Hepatocyte (in vitro differentiated cells): ENCODE results near the gene RTRAF. TPM values are rescaled to one million over a fixed set of nuclear protein-coding genes. Genes with fewer than 3 reads are reported as not detected.
A peak's percentile ranks its signal among the peaks of the same experiment; 100 is the strongest.

Experiments
- DNase-seq: peaks from one replicate; pipeline ENCODE4 v3.0.0-alpha.2; 2016; ENCODE audit warnings: low spot score
- H2AFZ ChIP-seq: fragments of 200-600 bp; sonication (generic); 2 replicates; pipeline ENCODE4 v1.6.0; 2016; ENCODE audit warnings: antibody characterized with exemption, mild to moderate bottlenecking
- H3K27ac ChIP-seq: fragments of 200-600 bp; sonication (generic); 2 replicates; pipeline ENCODE4 v1.5.1; 2016; ENCODE audit warnings: mild to moderate bottlenecking
- H3K27me3 ChIP-seq: fragments of 200-600 bp; sonication (generic); 2 replicates; pipeline ENCODE4 v1.6.1; 2016
- H3K36me3 ChIP-seq: fragments of 200-600 bp; sonication (generic); replicated peaks from 2 replicates; pipeline ENCODE4 v1.5.1; 2016; ENCODE audit warnings: low read depth; ENCODE audit not compliant: insufficient read depth
- H3K4me1 ChIP-seq: fragments of 200-600 bp; sonication (generic); 2 replicates; pipeline ENCODE4 v1.5.1; 2016; ENCODE audit warnings: mild to moderate bottlenecking, moderate library complexity; ENCODE audit not compliant: insufficient read depth
- H3K4me2 ChIP-seq: fragments of 200-600 bp; sonication (generic); 2 replicates; pipeline ENCODE4 v1.6.0; 2016
- H3K4me3 ChIP-seq: fragments of 200-600 bp; sonication (generic); 2 replicates; pipeline ENCODE4 v1.5.1; 2016; ENCODE audit warnings: mild to moderate bottlenecking
- H3K79me2 ChIP-seq: fragments of 200-600 bp; sonication (generic); 2 replicates; pipeline ENCODE4 v1.6.0; 2017; ENCODE audit warnings: mild to moderate bottlenecking
- H3K9me2 ChIP-seq: fragments of 200-600 bp; sonication (generic); replicated peaks from 2 replicates; pipeline ENCODE4 v1.6.0; 2017; ENCODE audit warnings: mild to moderate bottlenecking; ENCODE audit not compliant: insufficient read depth
- H3K9me3 ChIP-seq: fragments of 200-600 bp; sonication (generic); 2 replicates; pipeline ENCODE4 v1.5.1; 2016; ENCODE audit warnings: low read depth, mild to moderate bottlenecking
- H4K20me1 ChIP-seq: fragments of 200-600 bp; sonication (generic); 2 replicates; pipeline ENCODE4 v1.6.0; 2016; ENCODE audit warnings: mild to moderate bottlenecking; ENCODE audit not compliant: insufficient read depth, poor library complexity, severe bottlenecking
- EZH2 ChIP-seq: fragments of 200-600 bp; sonication (generic); IDR thresholded peaks from 2 replicates; pipeline ENCODE4 v1.6.1; 2016; ENCODE audit warnings: antibody characterized with exemption, mild to moderate bottlenecking, borderline replicate concordance
- EZH2phosphoT487 ChIP-seq: fragments of 200-600 bp; sonication (generic); IDR thresholded peaks from one replicate; pipeline ENCODE4 v1.6.1; 2018; ENCODE audit warnings: antibody characterized with exemption, mild to moderate bottlenecking, low read depth, moderate library complexity; ENCODE audit not compliant: unreplicated experiment, severe bottlenecking
- WGBS: methylation state at CpG from one replicate; pipeline ENCODE4 v1.1.6; 2016; ENCODE audit warnings: low lambda C conversion rate; ENCODE audit errors: missing lambda C conversion rate; 5-methylcytosine and 5-hydroxymethylcytosine counted together
- polyA plus RNA-seq: library from polyadenylated mRNA; unstranded; fragments of >200 nt; fragmentation: Nextera tagmentation; extraction: Ambion mirVana; gene quantifications from 2 replicates; pipeline ENCODE4 v1.2.1, GENCODE V29; 2016
- total RNA-seq: library from RNA; depleted of rRNA; stranded (reverse); fragments of >200 nt; gene quantifications from 2 replicates; pipeline ENCODE4 v1.2.3, GENCODE V29; 2014
- TF ChIP-seq, protein P1 (sequence below): fragments of 200-600 bp; sonication (generic); IDR thresholded peaks from 2 replicates; pipeline ENCODE4 v1.5.1; 2016; ENCODE audit warnings: antibody characterized with exemption, mild to moderate bottlenecking; ENCODE audit not compliant: poor library complexity

RTRAF gene
- total and polyA plus RNA-seq, 2 experiments from 2014 or later = 94.7 to 194 TPM

DNA sequence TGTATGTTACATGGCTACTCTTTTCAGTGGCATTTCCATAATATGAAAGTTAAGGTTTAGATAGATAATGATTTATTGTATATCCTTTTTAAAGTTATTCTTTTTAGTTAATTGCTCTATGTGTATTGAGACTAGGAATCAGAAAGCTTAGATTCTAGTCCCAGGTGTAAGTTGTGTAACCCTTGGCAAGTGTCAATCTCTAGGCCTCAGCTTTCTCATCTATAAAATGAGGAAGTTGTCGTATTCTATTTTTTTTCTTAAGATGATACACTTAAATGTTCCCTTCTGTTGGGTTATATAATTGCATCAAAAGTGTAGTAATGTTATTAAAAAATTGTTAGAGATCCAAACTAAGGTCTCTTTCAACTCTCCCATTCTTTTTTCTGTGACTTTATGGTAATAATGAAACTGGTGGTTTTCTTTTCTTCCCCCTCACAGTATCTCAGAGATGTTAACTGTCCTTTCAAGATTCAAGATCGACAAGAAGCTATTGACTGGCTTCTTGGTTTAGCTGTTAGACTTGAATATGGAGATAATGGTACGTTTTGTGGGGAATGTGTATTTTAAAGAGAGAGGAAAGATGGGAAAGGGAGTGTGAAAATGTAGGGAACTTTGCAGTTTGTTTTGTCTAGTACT lies 4.1 kb downstream of the RTRAF start:
- peaks cover 4% of the 10 kb centered on the region for H4K20me1 ChIP-seq
- H3K27ac ChIP-seq = no peak overlapping the region
- no peak for DNase-seq
- no peak overlapping the region for H2AFZ ChIP-seq
- no peaks in the 10 kb centered on the region for H3K9me3 ChIP-seq
- no peak overlapping the region for H3K4me2 ChIP-seq
- H3K27me3 ChIP-seq = no peaks in the 10 kb centered on the region
- WGBS = 82% methylated on average over 3 of the region's 3 CpGs
- peaks cover 59% of the 10 kb centered on the region for H3K79me2 ChIP-seq
- H3K4me1 ChIP-seq = peaks cover 10% of the 10 kb centered on the region
- TF ChIP-seq EZH2 (no peak), EZH2phosphoT487 (no peak)
- TF ChIP-seq, protein P1, sequence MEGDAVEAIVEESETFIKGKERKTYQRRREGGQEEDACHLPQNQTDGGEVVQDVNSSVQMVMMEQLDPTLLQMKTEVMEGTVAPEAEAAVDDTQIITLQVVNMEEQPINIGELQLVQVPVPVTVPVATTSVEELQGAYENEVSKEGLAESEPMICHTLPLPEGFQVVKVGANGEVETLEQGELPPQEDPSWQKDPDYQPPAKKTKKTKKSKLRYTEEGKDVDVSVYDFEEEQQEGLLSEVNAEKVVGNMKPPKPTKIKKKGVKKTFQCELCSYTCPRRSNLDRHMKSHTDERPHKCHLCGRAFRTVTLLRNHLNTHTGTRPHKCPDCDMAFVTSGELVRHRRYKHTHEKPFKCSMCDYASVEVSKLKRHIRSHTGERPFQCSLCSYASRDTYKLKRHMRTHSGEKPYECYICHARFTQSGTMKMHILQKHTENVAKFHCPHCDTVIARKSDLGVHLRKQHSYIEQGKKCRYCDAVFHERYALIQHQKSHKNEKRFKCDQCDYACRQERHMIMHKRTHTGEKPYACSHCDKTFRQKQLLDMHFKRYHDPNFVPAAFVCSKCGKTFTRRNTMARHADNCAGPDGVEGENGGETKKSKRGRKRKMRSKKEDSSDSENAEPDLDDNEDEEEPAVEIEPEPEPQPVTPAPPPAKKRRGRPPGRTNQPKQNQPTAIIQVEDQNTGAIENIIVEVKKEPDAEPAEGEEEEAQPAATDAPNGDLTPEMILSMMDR = no peak
- H3K36me3 ChIP-seq = no peaks in the 10 kb centered on the region
- no peaks in the 10 kb centered on the region for H3K9me2 ChIP-seq
- H3K4me3 ChIP-seq = no peak overlapping the region

DNA sequence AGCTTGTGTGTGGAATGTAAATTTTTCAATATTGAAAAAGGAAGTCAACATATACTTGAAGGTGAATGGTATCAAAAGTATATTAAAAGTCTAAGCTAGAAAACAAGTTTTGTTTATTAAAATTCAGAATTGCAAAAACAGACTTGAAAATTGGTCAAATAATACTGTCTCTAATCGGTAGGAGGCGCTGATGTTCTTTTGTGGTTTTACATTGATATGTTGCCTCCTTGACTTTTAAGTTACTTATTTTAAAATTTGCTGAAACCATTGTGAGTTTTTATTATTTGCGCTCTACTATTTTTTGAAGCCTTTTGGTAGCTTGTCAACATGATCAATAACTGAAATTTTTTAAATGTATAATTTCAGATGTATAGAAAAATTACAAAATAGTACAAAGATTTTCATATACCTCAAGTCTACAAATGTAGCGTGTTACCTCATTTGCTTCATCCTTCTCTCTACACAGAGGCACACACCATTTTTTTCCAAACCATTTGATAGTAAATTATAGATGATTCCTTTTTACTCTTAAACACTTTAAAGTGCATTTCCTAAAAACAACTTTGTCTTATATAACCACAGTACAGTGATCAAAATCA lies 6.9 kb downstream of the RTRAF start:
- no peaks in the 10 kb centered on the region for H4K20me1 ChIP-seq
- no peaks in the 10 kb centered on the region for H3K9me3 ChIP-seq
- H3K9me2 ChIP-seq = no peaks in the 10 kb centered on the region
- 47% methylated on average over 4 of the region's 4 CpGs for WGBS
- peaks cover 42% of the 10 kb centered on the region for H3K79me2 ChIP-seq
- peak; percentile 55 for DNase-seq
- TF ChIP-seq EZH2 = no peak
- TF ChIP-seq EZH2phosphoT487 = no peak
- TF ChIP-seq, protein P1 = peak; percentile 72
- no peak overlapping the region for H3K27ac ChIP-seq
- no peaks in the 10 kb centered on the region for H3K27me3 ChIP-seq
- no peak overlapping the region for H3K4me3 ChIP-seq
- peaks cover 2% of the 10 kb centered on the region for H3K36me3 ChIP-seq
- no peak overlapping the region for H3K4me2 ChIP-seq
- no peaks in the 10 kb centered on the region for H3K4me1 ChIP-seq
- H2AFZ ChIP-seq = no peak overlapping the region

DNA sequence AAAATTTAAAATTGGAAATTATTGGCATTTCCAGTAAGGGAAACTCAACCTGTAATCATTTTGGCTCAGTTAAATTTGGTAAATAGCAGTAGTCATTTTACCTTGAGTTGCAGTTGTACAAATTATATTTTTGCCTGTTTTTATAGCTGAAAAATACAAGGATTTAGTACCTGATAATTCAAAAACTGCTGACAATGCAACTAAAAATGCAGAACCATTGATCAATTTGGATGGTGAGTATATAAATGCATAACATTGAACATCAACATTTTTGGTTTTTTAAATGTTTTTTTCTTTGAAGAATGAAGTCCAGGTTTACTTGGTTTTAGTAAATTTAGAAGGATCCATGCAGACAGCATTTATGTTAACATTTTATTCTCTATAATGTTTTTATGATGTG lies 9.0 kb downstream of the RTRAF start:
- H3K4me2 ChIP-seq = no peak overlapping the region
- no peaks in the 10 kb centered on the region for H3K27me3 ChIP-seq
- peaks cover 25% of the 10 kb centered on the region for H3K79me2 ChIP-seq
- H2AFZ ChIP-seq = no peak overlapping the region
- DNase-seq = no peak
- no peak overlapping the region for H3K27ac ChIP-seq
- no peak overlapping the region for H3K4me3 ChIP-seq
- H3K36me3 ChIP-seq = peaks cover 2% of the 10 kb centered on the region
- H3K9me3 ChIP-seq = no peaks in the 10 kb centered on the region
- H4K20me1 ChIP-seq = no peaks in the 10 kb centered on the region
- H3K4me1 ChIP-seq = no peaks in the 10 kb centered on the region
- H3K9me2 ChIP-seq = no peaks in the 10 kb centered on the region
- TF ChIP-seq EZH2 = no peak
- TF ChIP-seq, protein P1 = no peak
- no peak for TF ChIP-seq EZH2phosphoT487

DNA sequence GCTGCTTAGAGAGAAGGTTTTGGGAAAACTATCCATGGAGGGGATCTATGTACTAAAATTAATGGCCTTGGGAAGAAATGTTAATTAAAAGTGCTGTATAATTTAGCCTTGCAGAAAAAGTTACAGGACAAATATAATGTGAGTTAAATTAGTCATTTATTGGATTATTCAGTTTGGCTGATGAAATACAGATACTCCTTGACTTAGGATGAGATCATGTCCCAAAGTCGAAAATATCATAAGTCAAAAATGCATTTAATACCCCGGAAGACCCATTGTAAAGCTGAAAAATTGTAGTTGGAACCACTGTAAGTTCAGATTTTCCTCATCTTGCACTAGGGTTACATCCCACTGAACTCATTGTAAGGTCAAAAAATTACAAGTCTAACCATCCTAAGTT lies 9.7 kb downstream of the RTRAF start:
- Histone ChIP-seq H3K27me3 (no peaks in the 10 kb centered on the region), H3K27ac (no peak overlapping the region), H3K4me3 (no peak overlapping the region), H3K9me2 (no peaks in the 10 kb centered on the region), H3K4me2 (no peak overlapping the region), H3K9me3 (no peaks in the 10 kb centered on the region), H2AFZ (no peak overlapping the region), H3K4me1 (no peaks in the 10 kb centered on the region), H3K36me3 (peaks cover 2% of the 10 kb centered on the region), H4K20me1 (no peaks in the 10 kb centered on the region), H3K79me2 (peaks cover 21% of the 10 kb centered on the region)
- TF ChIP-seq, protein P1 = no peak
- no peak for DNase-seq
- WGBS = 87% methylated on average over 2 of the region's 2 CpGs
